Esophagus muscularis mucosa (tissue), 4 donors: ENCODE measurements around the gene ARMC2. TPM values are rescaled to one million over a fixed set of nuclear protein-coding genes. Genes with fewer than 3 reads are reported as not detected.
A peak's percentile ranks its signal among the peaks of the same experiment; 100 is the strongest.

ENCODE experiments used
- DNase-seq: peaks from one replicate; pipeline ENCODE4 v3.0.0-alpha.2; 2017; ENCODE audit errors: extremely low spot score
- H3K27ac ChIP-seq, 4 donors: fragments of 200-600 bp; sonication (generic); replicated peaks in 1 of 4; 1 replicate in 3 of 4; 2 replicates in 1 of 4; pipeline ENCODE4 v1.5.1; 2016 to 2019; ENCODE audit warnings: mild to moderate bottlenecking in 1 of 4
- H3K27me3 ChIP-seq, 4 donors: fragments of 200-600 bp; sonication (generic); one replicate each; pipeline versions ENCODE4 v1.5.1 to v1.6.0; 2016 to 2019
- H3K36me3 ChIP-seq, 4 donors: fragments of 200-600 bp; sonication (generic); one replicate each; pipeline ENCODE4 v1.5.1; 2016 to 2019
- H3K4me1 ChIP-seq, 4 donors: fragments of 200-600 bp; sonication (generic); one replicate each; pipeline ENCODE4 v1.5.1; 2016 to 2019
- H3K4me3 ChIP-seq, 4 donors: fragments of 200-600 bp; sonication (generic); 1 replicate in 2 of 4; 2 replicates in 2 of 4; pipeline ENCODE4 v1.5.1; 2016 to 2019; ENCODE audit warnings: mild to moderate bottlenecking in 4 of 4, moderate library complexity in 1 of 4
- H3K9me3 ChIP-seq, 4 donors: fragments of 200-600 bp; sonication (generic); 1 replicate in 3 of 4; 2 replicates in 1 of 4; pipeline ENCODE4 v1.5.1; 2016 to 2019
- CTCF ChIP-seq, 3 experiments: fragments of 200-600 bp in 2 of 3; fragments of 450-650 bp in 1 of 3; sonication (generic) in 2 of 3; IDR thresholded peaks; one replicate each; pipeline ENCODE4 v1.5.1; 2017 to 2019; ENCODE audit warnings: antibody characterized with exemption in 3 of 3, mild to moderate bottlenecking in 2 of 3, moderate library complexity in 1 of 3
- EP300 ChIP-seq: sonication (generic); formaldehyde crosslinking; IDR thresholded peaks from one replicate; pipeline ENCODE4 v1.6.1; 2017; ENCODE audit warnings: antibody characterized with exemption
- POLR2A ChIP-seq: fragments of 450-650 bp; IDR thresholded peaks from one replicate; pipeline ENCODE4 v1.6.1; 2017; ENCODE audit warnings: antibody characterized with exemption, moderate library complexity, mild to moderate bottlenecking, low read depth
- POLR2AphosphoS5 ChIP-seq, 2 donors: sonication (generic); formaldehyde crosslinking; IDR thresholded peaks; one replicate each; pipeline ENCODE4 v1.6.1; 2017; ENCODE audit warnings: antibody characterized with exemption in 2 of 2
- WGBS: methylation state at CpG from one replicate; pipeline ENCODE4 v1.1.5; 2018; 5-methylcytosine and 5-hydroxymethylcytosine counted together
- intact Hi-C: fragments of 100-400 bp; cut with DNase I; formaldehyde crosslinking; loops from one replicate; pipeline ENCODE4 v1.15.1; 2023
- total RNA-seq, 4 donors: library from RNA; depleted of rRNA; stranded (reverse); fragments of >200 nt; gene quantifications; one replicate each; pipeline versions ENCODE4 v1.1.0 to v1.2.1, GENCODE V29; 2016

ARMC2 gene
- total RNA-seq, 4 donors from 2014 or later: 2.1 to 5.1 (median 3.2) TPM

GRCh38 chr6:108839083-108839642 is 9.1 kb upstream of the ARMC2 start:
- H3K9me3 ChIP-seq: no peaks in the 10 kb centered on the region
- peaks cover 0 to 13% (median 8%) of the 10 kb centered on the region in 4 donors for H3K4me1 ChIP-seq
- no peak overlapping the region for H3K27ac ChIP-seq
- WGBS: 69% methylated on average over 8 of the region's 9 CpGs
- DNase-seq: no peak
- H3K36me3 ChIP-seq: no peaks in the 10 kb centered on the region
- H3K27me3 ChIP-seq: no peaks in the 10 kb centered on the region
- no peak overlapping the region for H3K4me3 ChIP-seq
- TF ChIP-seq CTCF (IDR thresholded peaks at IDR 0.05): no peak
- intact Hi-C loops: loop anchor here (5.0 kb wide), 1 partner anchor 53 kb away; no protein-coding TSS in a partner anchor

GRCh38 chr6:108840919-108841318 is 7.3 kb upstream of the ARMC2 start:
- intact Hi-C loops: no loop called here
- Histone ChIP-seq H3K4me3 (no peak overlapping the region), H3K36me3 (no peaks in the 10 kb centered on the region), H3K27me3 (no peaks in the 10 kb centered on the region), H3K9me3 (no peaks in the 10 kb centered on the region), H3K4me1 (peaks cover 0 to 5% (median 0%) of the 10 kb centered on the region in 4 donors), H3K27ac (peak overlapping the region in 2 of 4 donors; percentile 10 to 22)
- WGBS: 87% methylated on average over 4 of the region's 4 CpGs
- no peak for DNase-seq
- TF ChIP-seq CTCF (IDR thresholded peaks at IDR 0.05): no peak
- TF ChIP-seq POLR2A: no peak
- TF ChIP-seq EP300: no peak
- no peak for TF ChIP-seq POLR2AphosphoS5 (IDR thresholded peaks at IDR 0.05)

GRCh38 chr6:108841377-108841855 is 6.8 kb upstream of the ARMC2 start:
- Histone ChIP-seq H3K27me3 (no peaks in the 10 kb centered on the region), H3K36me3 (no peaks in the 10 kb centered on the region), H3K27ac (no peak overlapping the region), H3K9me3 (no peaks in the 10 kb centered on the region), H3K4me3 (no peak overlapping the region), H3K4me1 (peaks cover 0 to 5% (median 0%) of the 10 kb centered on the region in 4 donors)
- DNase-seq: no peak
- 74% methylated on average over 5 of the region's 5 CpGs for WGBS
- TF ChIP-seq CTCF (IDR thresholded peaks at IDR 0.05): no peak
- peak in 1 of 2 donors; percentile 43 for TF ChIP-seq POLR2AphosphoS5 (IDR thresholded peaks at IDR 0.05)
- intact Hi-C loops: no loop called here

- no peak overlapping the region for H3K4me3 ChIP-seq
- no peak for DNase-seq
- WGBS: 77% methylated on average over 3 of the region's 3 CpGs
- no peak for TF ChIP-seq POLR2AphosphoS5 (IDR thresholded peaks at IDR 0.05)
- no peak for TF ChIP-seq CTCF (IDR thresholded peaks at IDR 0.05)
- no peak for TF ChIP-seq POLR2A
- no peak for TF ChIP-seq EP300
- H3K27me3 ChIP-seq: no peaks in the 10 kb centered on the region
- no peaks in the 10 kb centered on the region for H3K36me3 ChIP-seq
- H3K9me3 ChIP-seq: no peaks in the 10 kb centered on the region
- H3K4me1 ChIP-seq: peaks cover 2 to 13% (median 13%) of the 10 kb centered on the region in 4 donors
- H3K27ac ChIP-seq: no peak overlapping the region
- intact Hi-C loops: no loop called here
Measured at GRCh38 chr6:108844135-108844534, 4.1 kb upstream of the ARMC2 start.

GRCh38 chr6:108845145-108845544 is 3.1 kb upstream of the ARMC2 start:
- TF ChIP-seq POLR2A: no peak
- TF ChIP-seq POLR2AphosphoS5 (IDR thresholded peaks at IDR 0.05): no peak
- no peak for TF ChIP-seq CTCF (IDR thresholded peaks at IDR 0.05)
- no peak for TF ChIP-seq EP300
- peaks cover 12 to 23% (median 23%) of the 10 kb centered on the region in 4 donors for H3K4me1 ChIP-seq
- no peaks in the 10 kb centered on the region for H3K9me3 ChIP-seq
- H3K36me3 ChIP-seq: no peaks in the 10 kb centered on the region
- H3K4me3 ChIP-seq: no peak overlapping the region
- no peak overlapping the region for H3K27ac ChIP-seq
- DNase-seq: no peak
- no peaks in the 10 kb centered on the region for H3K27me3 ChIP-seq
- intact Hi-C loops: loop anchor here (5.0 kb wide), 1 partner anchor 227 kb away; no protein-coding TSS in a partner anchor
